NCI-H2107 treated with DMSO at 0.1 percent for 48 hours (cell line): Measurements from ENCODE around the gene PPP1CA.

Experiments used
- DNase-seq: peaks from one replicate; lab custom pipeline; 2025; ENCODE audit not compliant: unreplicated experiment; lab: John Stamatoyannopoulos, UW

PPP1CA gene

DNA sequence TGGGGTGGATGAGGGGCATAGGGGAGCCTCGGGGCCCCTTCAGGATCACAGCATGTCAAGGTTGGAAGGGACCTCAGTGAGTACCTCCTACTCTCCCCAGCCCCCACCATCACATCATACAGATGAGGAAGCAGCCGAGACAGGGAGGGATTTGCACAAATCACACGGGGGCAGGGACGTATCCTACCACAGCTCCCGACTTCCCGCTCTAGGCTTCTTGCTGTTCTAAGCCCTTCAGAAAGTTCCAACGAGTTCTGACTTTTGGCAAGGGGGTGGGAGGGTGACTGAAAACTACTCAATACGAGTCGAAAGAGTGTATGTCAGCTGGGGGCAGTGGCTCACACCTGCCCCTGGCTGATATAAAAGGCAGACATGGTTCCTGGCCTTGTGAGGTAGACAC is 14.6 kb downstream of the PPP1CA start:
- no peak for DNase-seq

DNA sequence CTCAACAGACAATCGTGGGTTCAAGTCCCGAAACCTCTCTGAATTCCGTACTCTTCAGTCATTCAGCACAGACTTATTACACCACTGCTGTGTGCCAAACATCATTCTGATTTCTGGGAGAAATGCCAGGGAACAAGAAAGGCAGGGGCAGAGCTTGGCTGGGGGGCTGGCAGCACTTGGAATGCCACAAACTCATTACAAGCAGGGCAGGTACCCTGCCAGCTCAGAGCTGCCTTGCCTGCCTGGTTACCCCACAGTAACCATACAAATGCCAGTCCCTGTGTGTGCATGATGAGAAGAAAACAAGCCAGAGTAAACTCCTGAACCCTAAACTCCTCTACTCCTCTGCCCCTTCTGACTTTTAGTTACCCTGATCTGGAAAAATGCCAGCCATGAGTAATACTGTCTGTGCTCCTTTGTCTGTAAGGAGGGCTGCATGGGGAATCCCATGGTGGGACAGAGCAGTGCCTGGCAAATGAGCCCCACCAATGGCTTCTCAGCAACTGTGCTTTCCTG is 16.7 kb downstream of the PPP1CA start:
- DNase-seq: no peak

DNA sequence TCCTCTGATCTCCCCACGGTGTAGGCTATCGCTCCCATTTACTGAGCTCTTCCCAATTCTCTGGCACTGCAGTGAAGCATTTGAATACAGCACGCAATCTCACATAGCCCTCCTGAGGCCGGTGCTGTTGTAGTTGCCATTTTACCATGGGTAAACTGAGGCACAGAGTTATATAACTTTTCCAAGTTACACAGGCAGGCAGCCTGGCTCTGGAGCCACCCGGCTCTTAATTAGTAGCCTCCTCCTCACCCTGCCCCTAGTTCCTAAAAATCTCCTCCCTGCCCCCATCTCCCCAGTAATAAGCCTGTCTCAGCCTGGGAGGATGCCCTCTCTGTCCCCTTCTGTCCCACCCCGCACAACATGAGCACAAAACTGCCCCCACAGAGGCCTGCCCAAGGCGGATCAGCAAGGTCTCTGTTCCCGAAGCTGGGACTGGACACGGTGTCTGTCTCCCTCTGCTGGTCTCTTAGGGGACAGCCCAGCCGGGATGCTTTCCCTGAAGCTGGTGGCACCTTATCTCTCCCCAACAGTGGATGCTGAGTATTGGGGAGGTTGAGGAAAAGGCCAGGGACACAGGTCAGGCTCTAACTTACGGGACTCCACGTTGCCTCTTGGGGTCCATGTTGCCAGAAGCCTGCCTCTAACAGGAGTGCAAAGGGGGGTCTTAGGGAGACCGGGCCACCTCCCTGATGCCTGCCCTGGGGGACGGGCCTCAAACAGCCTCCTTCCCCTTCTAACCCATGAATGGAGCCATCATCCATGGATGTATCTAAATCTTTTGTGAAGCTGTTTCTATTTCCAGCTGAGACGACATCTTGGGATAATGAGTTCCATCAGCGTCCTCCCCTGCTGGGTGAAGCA is 19.2 kb downstream of the PPP1CA start:
- DNase-seq: peak; percentile 32

DNA sequence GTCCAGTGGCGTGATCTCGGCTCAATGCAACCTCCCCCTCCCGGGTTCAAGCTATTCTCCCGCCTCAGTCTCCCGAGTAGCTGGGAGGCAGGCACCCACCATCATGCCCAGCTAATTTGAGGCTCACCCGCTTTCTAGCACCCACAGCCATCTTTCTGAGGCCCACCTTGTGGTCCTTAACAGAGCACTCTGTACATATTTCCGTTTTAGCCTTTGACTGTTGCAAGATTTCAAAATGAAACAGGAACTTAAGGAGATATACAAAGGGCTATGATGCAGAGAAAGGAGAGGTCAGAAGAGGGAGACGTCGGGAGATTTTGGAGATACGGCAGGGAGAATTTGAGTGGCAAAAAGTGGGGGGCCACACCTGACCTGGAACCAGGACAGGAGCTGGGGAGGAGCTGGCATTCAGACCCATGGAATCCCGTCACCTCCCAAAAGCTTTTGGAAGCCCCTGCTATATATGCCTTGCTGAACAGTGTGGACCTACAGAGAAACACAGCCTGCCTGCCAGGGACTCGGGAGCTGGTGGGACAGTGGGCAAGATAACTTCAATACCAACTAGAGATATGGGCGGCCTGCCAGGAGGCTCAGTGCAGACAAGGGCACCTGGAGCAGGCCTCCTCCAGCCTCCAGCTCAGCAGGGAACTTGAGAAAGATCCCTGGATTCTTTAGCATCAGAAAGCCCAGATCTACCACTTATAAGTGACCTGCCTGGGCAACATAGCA is 20.2 kb downstream of the PPP1CA start:
- DNase-seq: no peak

DNA sequence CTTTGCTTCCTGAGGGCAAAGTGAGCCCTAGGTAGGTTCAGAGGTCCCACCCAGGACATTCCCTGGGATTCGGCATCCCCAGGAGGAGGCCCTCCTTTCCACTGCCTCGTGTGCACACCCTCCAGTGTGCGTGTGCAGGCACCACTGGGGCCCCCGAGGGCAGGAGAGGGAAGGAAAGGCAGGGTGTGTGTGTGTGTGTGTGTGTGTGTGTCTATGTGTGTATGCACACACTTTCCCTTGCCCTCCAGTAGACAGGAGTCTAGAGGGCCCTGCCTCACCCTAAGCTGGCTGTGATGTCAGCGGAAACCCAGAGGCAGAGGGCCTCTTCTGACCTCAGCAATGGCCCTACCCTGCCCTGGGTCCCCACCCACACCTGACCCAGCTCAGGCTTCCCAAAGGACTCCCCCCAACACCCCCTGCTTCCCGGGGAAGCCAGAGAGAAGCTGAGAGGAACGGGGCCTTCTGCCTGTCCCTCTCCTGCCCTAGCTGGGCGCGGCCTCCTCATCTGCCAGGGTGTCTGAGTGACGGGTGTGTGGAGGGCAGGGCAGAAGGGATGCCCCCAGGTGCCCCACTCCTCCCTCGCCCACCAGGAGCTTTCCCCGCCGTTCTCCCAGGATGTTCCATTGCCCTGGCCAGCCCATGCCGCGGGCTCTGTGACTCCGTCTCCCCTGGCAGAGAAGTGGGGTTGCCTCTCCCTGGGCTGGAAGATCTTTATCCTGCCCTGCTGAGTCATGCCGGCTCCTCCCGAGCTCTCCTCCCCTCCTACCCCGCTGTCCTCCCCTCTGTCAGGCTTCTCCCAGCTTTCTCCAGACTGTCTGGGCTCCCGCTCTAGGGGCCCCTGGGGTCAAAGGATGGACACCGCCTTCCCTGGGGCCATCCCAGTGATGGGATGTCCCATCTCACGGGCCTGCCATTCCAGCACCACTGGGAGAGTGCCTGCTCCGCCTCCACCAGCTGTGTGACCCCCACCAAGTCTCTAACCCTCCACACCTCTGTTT is 22.3 kb downstream of the PPP1CA start:
- no peak for DNase-seq

DNA sequence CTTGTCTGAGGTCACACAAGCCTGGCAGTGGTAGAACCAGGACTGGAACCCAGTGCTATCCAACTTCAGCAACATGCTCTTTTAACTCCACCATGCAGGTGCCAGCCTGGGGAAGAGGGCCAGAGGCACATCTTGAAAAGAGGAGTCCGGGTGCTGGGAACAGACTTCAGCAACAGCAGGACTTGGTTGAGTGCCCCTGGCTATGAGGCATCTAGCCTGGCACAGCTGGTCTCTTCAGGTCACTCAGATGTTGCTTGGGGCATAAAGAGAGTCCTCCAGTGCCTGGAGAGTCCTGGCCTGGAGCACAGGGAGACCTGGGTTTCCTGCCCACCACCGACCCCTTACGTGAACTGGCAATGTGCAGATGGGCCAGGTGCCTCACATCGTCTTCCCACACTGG is 23.1 kb downstream of the PPP1CA start:
- no peak for DNase-seq

DNA sequence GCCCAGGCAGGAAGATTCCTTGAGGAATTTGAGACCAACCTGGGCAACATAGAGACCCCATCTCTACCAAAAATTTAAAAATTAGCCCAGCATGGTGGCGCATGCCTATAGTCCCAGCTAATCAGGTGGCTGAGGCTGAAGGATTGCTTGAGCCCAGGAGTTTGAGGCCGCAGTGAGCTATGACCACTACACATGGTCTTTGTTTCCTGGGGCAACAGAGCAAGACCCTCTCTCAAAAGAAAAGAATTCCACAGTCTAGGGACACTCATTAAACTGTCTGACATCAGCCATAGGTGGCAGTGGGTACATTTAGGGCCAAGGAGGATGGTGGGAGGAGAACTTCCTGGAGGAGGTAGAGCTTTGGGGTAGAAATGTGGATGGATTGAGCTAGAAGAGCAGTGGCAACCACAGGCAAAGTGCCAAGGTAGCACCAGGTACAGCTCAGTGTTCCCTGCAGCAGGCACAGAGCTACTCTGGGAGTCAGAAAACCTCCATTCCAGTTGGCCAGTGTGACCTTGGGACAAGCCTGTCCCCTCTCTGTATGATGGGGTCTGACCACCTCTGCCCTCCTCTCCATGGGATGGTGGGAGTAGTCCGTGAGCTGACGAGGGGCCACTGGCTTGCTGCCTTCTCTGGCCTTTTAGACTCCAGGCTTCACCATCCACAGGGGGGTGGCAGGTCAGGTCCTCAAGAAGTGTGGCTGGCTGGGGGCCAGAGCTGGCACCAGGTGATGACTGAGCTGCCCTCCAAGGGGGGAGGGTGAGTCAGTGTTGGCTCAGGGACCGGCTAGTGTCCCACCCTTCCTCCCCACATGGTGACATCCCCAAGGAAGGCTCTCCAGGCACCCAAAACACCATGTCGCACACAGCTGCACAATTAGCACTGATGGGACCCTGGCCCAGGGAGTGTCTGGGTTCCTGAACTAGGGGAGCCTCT is 24.5 kb downstream of the PPP1CA start:
- no peak for DNase-seq

DNA sequence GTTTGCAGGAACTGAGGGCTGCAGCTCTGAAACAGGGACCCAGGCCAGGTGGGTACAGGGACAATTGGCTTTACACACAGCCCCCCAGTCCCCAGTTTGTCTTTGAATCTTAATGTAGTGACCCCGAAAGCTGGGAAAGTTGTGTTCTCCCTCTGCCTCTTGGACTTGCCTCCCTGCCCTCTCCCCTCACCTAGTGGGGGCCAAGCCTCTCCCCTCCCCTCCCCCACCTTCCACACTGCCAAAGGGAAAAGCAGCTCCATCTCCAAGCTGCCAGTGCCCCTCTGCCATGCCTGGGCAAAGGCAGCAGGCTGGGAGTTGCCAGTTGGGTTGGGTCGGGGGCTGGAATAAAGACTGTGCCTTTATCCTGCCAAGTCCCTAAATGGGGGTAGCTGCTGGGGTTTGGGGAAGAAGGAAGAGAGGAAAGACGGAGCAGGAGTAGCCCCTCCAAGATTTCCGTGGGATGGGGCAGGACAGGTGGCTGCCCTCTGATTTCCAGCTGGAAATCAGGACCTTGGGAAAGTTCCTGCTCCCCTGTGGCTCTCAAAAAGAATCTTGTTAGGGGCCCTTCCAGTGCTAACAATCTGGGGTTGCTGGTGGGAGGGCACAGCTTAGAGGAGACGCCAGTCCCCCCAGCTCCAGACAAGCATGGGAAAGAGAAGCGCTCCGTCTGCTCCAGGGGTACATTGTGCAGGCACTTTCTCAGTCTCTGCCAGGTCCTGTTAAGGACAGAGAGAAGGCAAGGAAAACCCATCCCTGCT is 25.4 kb downstream of the PPP1CA start:
- DNase-seq: no peak

DNA sequence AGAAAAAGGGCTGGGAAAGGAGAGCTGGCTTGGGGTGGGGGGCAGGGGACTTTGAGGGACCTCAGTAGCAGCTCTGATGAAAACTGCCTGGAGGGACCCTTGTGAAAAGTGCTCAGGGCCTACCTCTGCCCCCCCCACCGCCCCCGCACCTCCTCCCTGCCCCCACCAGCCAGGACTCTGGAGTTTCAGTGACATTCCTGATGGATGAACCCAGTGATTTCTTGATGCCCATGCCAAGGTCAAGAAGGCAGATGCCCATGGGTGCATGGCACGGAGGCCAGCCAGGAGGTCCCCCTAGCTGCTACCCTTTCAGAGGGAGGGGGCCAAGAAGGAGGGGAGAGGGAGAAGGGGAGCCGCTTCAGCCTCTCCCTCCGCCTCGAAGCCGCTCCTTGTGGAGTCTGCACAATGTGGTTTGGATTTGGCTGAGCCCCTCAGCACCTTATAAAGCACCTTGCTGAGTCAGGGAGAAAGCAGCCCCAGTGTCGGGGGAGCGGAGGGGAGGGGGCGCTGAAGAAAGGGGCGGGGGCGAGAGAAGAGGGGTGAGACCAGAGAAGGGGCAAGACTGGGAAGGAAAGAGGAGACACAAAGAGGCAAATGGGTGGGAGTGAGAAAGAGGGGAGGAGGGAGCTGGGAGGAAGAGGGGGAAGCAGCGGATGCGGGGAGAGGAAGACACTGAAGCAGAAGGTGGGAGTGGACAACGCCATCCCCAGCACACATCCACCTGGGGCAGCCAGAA is 26.2 kb downstream of the PPP1CA start:
- no peak for DNase-seq

DNA sequence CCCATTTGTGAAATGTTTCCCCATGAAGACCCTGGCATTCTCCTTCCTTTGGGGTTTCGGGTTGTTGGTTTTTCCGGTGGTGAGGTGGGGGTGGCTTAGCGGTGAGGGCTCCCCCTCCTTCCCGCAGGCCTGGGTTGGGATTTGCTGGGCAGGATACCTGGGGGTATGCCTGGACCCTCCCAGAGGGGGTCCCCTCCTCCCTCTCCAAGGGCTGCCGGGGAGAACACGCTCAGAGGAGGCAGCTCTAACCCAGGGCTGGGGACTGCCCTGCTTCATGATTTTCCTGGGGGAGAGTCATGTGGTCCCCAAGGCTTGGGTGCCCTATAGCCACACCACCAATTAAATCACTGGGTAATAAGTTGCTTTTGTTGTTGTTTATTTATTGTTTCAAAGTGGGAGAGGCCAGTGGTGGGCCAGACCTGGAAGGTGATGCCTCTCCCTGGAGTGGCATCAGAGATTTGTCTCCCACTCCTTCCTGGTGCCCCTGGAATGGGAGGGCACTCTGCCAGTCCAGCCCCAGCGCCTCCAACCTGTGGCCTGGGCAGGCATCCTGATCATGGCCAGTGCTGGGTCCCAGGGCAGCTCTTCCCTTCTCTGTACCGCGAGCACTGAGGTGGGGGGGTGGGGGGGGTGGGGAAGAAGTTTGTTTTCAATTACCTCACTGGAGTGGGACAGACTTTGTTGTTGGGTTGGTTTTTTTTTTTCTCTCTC is 26.9 kb downstream of the PPP1CA start:
- DNase-seq: no peak

DNA sequence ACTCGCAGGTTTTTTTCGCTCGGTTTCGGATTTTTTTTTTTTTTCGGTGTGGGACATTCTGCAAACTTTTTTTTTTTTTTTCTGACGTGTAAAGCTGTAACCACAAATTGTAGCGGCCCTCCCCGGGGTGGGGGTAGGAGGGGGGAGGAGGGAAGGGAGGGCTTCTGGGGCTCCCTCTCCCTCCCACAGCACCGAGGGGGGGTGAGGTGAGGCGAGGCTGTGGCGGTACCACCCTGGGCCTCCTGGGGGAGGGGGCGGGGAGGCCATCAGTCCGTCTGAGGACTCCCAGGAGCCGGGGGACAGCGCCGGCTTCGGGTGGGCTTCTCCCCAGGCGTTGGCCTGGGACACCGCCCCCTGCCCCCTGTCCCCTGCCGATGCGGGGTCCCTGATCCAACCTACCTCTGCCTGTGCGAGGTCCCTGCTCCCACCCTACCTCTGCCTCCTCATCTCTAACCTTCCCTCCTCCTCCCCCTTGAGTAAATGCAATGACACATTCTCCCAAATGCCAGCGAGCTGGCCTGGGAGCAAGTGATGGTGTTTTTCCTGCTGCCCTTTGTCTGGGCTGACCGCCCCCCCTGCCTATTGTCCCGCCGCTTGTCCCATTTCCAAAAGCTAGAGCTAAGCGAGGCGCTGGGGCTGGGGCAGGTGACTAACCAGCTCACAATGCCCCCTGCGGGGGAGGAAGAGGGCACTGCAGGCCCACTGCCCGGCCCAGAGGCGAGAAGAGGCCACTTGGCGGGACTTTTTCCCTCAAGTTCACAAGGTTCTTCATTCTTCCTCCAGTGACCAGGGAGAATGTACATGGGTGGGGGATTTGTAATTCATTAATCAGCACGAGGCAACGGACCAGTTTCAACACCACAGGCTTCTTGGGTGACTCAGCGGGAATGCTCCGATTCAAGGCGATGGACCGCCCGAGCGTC is 27.7 kb downstream of the PPP1CA start:
- no peak for DNase-seq

DNA sequence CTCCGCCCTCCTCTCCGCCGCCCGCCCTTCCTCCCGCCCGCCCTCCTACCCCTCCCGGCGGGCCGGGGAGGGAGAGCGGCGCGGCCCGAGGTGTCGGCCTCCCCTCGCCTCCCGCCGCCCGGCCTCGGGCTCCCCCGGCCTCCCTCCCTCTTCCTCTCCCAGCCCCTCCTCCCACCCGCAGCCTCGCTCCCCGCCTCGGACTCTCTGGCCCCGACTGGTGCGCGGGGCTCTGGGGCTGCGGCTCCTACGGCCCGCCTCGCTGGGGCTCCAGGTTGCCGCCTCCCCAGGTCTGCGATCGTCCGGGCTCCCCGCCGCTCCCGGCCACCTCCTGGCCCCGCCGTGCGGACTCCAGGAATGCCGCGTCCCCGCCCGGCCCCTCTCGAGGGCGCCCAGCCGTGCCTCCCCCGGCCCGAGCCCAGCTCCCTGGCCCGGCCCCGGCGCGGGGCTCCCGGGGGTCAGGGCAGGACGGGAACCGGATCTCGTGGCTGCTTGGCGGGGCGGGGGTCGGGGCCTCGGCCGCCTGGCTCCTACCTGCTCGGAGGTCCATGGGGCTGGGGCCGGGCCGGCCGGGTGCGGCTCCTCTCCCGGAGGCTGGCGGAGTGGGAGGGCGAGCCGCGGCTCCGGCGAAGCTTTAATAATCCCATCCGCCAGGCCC is 28.5 kb downstream of the PPP1CA start, which contains the start of gene CLCF1:
Gene CLCF1 (minus strand): TSS at position 606 of the 655 bp plus-strand sequence. CDS start 59 bp downstream, at position 547.
- no peak for DNase-seq

DNA sequence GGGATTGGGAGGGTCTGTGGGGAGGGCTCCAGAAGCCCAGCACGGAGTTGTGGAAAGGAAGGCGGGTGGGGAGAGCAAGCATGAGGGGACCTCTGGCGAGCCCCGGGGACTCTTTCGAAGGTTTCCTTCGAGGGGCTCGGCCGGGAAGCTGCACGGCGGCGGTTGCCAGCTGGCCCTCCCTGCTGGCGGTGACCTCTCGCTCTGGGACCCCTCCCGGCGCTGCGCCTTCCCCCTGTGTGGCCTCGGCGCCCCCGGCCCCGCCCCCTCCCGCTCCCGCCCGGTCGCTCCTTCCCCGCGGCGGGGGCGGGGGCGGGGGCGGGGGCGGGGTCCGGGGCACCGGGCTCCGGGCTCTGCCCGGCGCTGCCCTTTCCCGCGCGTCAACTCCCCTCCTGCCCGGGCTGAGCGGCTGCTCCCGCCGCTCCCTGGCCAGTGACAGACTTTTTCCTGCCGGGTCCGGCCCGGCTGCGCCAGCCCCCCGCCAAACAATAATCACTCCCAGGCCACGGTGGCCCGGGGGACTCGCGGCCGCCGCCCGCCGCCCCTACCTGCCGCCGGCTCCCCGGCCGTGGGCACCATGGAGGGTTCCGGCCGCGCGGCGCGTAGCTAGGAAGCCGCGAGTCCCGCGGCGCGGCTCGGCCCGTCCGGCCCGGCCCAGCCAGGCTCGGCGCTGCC is 29.2 kb downstream of the PPP1CA start:
- no peak for DNase-seq

DNA sequence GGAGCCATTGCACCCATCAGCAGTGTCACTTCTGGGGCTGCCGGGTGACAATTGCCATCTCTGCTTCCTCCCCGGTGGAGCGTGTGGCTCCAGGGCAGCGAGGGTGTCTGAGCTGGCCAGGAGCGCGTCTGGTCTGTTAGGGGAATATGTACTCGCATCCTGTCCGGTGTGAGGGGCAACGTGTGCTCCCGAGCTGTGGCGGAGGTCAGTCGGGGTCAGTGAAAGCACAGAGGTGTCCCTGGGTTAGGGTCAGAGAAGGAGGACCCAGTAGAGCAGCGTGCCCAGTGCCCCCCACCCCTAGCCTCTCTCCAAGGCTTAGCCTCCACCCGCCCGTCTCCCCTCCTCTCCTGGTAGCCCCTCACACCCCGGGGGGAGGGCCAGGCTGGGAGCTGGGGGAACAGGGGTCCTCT is 29.7 kb downstream of the PPP1CA start:
- no peak for DNase-seq

DNA sequence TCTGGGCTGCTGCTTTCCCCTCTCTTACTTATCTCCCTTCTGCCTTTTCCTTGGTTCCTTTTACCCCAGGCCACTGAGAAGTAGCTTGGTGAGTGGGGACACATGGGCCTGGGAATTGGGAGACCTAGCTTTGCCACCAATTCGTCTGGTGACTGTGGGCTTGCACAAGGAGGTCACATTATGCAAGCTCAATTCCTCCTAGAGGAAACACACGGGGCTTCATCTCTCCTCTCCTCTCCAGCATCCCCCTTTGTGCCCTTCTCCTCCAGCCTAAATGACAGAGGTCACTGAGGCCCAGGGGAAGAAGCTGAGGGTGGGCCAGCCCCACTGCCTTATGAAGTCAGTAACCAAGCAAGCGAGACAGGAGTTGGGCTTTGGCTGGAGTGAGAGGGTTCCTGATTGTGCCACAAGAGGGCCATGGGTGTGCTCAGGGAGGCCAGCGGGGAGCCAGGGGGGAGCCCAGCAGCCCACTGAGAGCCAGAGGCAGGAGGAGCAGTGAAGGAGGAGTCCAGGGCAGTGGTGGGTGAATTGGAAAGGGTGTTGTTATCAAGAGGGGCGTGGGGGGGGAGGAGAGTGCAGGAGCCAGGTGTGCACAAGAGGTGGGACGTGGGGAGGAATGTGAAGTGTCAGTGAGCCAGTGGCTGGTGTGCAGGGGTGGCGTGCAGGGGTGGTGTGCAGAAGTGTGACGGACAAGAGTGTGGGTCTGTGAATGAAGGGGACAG is 30.3 kb downstream of the PPP1CA start:
- no peak for DNase-seq
